ENCODE data around the gene ARL4C.

The ARL4C gene

DNA sequence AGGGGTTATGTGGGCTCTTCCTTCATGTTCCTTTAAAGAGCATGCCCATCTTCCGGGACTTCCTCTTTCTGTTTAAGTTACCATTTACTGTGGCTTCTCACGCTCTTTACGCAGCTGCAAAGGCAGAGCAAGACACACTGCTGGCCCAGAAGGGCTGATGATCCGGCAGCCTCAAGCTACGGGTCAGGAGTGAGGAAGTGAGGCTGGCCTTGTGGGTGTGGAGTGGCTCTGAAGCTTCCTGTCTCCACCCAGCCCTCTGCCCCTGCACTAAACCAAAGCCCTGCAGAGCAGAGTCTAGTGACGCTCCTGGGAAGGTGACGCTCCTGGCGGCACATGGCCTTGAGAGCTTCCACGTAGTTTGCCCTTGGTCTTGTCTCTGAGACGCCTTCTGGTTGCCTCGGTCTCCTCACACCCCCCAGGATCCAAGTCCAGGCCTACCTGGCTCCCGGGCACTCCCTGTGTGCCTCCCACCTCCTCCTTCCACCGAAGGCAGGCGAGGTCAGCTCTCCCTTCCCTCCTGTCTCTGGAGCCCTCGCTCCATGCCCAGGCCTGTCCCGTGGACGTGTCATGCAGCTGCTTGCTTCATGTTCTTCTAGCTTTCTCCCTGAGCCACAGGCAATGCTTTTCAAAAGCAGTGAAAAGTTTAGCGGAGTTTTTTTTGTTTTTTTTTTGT lies 50.3 kb downstream of the ARL4C start:
- Histone ChIP-seq H3K79me2 (ENCODE audit: insufficient read depth, low read length) (no peaks in the 10 kb centered on the region), H3K9me2 (replicated peaks; ENCODE audit: low read depth, low read length) (no peaks in the 10 kb centered on the region), H3K4me3 (ENCODE audit: low read length, poor library complexity, severe bottlenecking) (no peak overlapping the region), H4K20me1 (ENCODE audit: insufficient read depth, low read length, poor library complexity, severe bottlenecking) (no peaks in the 10 kb centered on the region), H3K4me1 (ENCODE audit: insufficient read depth, low read length, poor library complexity, severe bottlenecking) (peaks cover 53% of the 10 kb centered on the region), H3K27me3 (ENCODE audit: insufficient read depth, low read length, poor library complexity, severe bottlenecking) (no peaks in the 10 kb centered on the region), H2AFZ (ENCODE audit: low read length) (no peak overlapping the region), H3K4me2 (ENCODE audit: low read depth, low read length, poor library complexity, severe bottlenecking) (peak overlapping the region; percentile 36), H3F3A (ENCODE audit: low read depth) (peaks cover 5% of the 10 kb centered on the region; the same call in 1 of the 2 replicates), H3K36me3 (ENCODE audit: insufficient read depth, low read length) (no peaks in the 10 kb centered on the region), H3K9ac (ENCODE audit: low read depth, low read length, poor library complexity, severe bottlenecking) (peak overlapping the region; percentile 42), H3K9me3 (ENCODE audit: insufficient read depth, low read depth, low read length) (no peaks in the 10 kb centered on the region)
- TF ChIP-seq, protein P1, sequence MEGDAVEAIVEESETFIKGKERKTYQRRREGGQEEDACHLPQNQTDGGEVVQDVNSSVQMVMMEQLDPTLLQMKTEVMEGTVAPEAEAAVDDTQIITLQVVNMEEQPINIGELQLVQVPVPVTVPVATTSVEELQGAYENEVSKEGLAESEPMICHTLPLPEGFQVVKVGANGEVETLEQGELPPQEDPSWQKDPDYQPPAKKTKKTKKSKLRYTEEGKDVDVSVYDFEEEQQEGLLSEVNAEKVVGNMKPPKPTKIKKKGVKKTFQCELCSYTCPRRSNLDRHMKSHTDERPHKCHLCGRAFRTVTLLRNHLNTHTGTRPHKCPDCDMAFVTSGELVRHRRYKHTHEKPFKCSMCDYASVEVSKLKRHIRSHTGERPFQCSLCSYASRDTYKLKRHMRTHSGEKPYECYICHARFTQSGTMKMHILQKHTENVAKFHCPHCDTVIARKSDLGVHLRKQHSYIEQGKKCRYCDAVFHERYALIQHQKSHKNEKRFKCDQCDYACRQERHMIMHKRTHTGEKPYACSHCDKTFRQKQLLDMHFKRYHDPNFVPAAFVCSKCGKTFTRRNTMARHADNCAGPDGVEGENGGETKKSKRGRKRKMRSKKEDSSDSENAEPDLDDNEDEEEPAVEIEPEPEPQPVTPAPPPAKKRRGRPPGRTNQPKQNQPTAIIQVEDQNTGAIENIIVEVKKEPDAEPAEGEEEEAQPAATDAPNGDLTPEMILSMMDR (conservative IDR thresholded peaks at IDR 0.05; ENCODE audit: low read length), result no peak
- no peak for TF ChIP-seq EZH2phosphoT487 (IDR thresholded peaks at IDR 0.05; ENCODE audit: borderline replicate concordance)

DNA sequence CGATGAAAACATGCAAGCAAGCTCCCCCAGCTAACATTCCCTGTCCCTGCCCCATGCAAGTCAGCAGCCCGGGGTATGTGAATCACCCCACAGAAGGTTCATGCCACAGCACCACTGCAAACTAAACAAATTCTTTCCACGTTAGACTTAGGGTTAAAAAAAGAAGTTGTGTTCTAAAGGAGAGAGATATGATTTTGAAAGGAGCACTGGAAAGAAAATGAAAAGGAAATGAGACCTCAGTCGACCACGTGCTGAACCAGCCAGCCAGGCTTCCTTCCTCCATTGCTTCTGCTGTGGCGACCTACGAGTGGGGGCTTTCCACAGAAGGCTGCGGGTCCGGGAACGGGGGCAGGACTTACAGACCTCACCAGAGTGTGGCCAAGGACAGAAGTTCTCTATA lies 52.0 kb downstream of the ARL4C start:
- Histone ChIP-seq H2AFZ (ENCODE audit: low read length) (peak overlapping the region; percentile 56), H3K9me2 (replicated peaks; ENCODE audit: low read depth, low read length) (no peaks in the 10 kb centered on the region), H3K9me3 (ENCODE audit: insufficient read depth, low read depth, low read length) (no peaks in the 10 kb centered on the region), H3F3A (ENCODE audit: low read depth) (peaks cover 5% of the 10 kb centered on the region; the same call in 1 of the 2 replicates), H4K20me1 (ENCODE audit: insufficient read depth, low read length, poor library complexity, severe bottlenecking) (no peaks in the 10 kb centered on the region), H3K4me3 (ENCODE audit: low read length, poor library complexity, severe bottlenecking) (peak overlapping the region; percentile 10), H3K4me1 (ENCODE audit: insufficient read depth, low read length, poor library complexity, severe bottlenecking) (peaks cover 44% of the 10 kb centered on the region), H3K27me3 (ENCODE audit: insufficient read depth, low read length, poor library complexity, severe bottlenecking) (no peaks in the 10 kb centered on the region), H3K79me2 (ENCODE audit: insufficient read depth, low read length) (no peaks in the 10 kb centered on the region), H3K4me2 (ENCODE audit: low read depth, low read length, poor library complexity, severe bottlenecking) (peak overlapping the region; percentile 33), H3K9ac (ENCODE audit: low read depth, low read length, poor library complexity, severe bottlenecking) (peak overlapping the region; percentile 55), H3K36me3 (ENCODE audit: insufficient read depth, low read length) (no peaks in the 10 kb centered on the region)
- TF ChIP-seq, protein P1 (conservative IDR thresholded peaks at IDR 0.05; ENCODE audit: low read length), result no peak
- TF ChIP-seq EZH2phosphoT487 (IDR thresholded peaks at IDR 0.05; ENCODE audit: borderline replicate concordance), result no peak

DNA sequence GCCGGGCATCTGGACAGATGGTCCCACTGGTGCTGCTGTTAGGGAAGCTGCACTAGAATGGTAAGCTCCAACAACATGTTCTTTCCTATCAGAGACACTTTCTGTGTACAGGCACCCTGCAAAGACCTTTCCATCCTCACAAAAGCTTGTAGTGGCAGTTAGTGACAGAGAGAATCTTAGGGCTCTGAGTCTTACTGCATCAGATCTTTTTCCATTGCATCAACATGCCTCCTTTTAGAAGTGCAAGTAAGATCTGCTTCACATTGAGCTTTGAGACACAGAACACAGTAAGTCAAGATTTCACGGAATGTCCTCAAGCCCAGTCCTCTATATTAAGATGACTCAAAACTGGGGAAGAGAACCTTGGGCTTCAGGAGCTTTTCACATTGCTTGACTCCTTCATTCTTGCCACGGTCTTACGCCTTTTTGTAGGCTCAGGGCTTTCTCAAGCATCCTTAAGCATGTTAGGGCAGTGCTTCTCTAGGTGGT lies 52.6 kb downstream of the ARL4C start:
- H4K20me1 ChIP-seq (ENCODE audit: insufficient read depth, low read length, poor library complexity, severe bottlenecking), result no peaks in the 10 kb centered on the region
- no peaks in the 10 kb centered on the region for H3K9me2 ChIP-seq (replicated peaks; ENCODE audit: low read depth, low read length)
- H3K36me3 ChIP-seq (ENCODE audit: insufficient read depth, low read length), result no peaks in the 10 kb centered on the region
- H3K9ac ChIP-seq (ENCODE audit: low read depth, low read length, poor library complexity, severe bottlenecking), result peak overlapping the region; percentile 55
- TF ChIP-seq, protein P1 (conservative IDR thresholded peaks at IDR 0.05; ENCODE audit: low read length), result no peak
- TF ChIP-seq EZH2phosphoT487 (IDR thresholded peaks at IDR 0.05; ENCODE audit: borderline replicate concordance), result no peak
- H3K4me1 ChIP-seq (ENCODE audit: insufficient read depth, low read length, poor library complexity, severe bottlenecking), result peaks cover 44% of the 10 kb centered on the region
- H3K79me2 ChIP-seq (ENCODE audit: insufficient read depth, low read length), result no peaks in the 10 kb centered on the region
- peak overlapping the region; percentile 56; the same call in 1 of the 2 replicates for H2AFZ ChIP-seq (ENCODE audit: low read length)
- no peaks in the 10 kb centered on the region for H3K27me3 ChIP-seq (ENCODE audit: insufficient read depth, low read length, poor library complexity, severe bottlenecking)
- peaks cover 5% of the 10 kb centered on the region; the same call in 1 of the 2 replicates for H3F3A ChIP-seq (ENCODE audit: low read depth)
- no peaks in the 10 kb centered on the region for H3K9me3 ChIP-seq (ENCODE audit: insufficient read depth, low read depth, low read length)
- H3K4me3 ChIP-seq (ENCODE audit: low read length, poor library complexity, severe bottlenecking), result no peak overlapping the region
- peak overlapping the region; percentile 33 for H3K4me2 ChIP-seq (ENCODE audit: low read depth, low read length, poor library complexity, severe bottlenecking)
